K562 treated with DMSO at 1 percent for 48 hours (cell line): ENCODE measurements around the gene PKD2L2. TPM values are rescaled to one million over a fixed set of nuclear protein-coding genes. Genes with fewer than 3 reads are reported as not detected.

ENCODE experiments used
- total RNA-seq: library from RNA; unstranded; fragments of 300-600 nt; gene quantifications from 2 replicates; pipeline ENCODE4 v1.2.3, GENCODE V29; 2022; ENCODE audit warnings: low replicate concordance; ENCODE audit errors: extremely low read depth

Gene PKD2L2
- total RNA-seq, result not detected in 2 replicates

GRCh38 chr5:137888863-137889759, at the start of gene PKD2L2:
PKD2L2 (plus strand) TSS chr5:137889457; CDS start chr5:137889492, 35 bp downstream.

DNA sequence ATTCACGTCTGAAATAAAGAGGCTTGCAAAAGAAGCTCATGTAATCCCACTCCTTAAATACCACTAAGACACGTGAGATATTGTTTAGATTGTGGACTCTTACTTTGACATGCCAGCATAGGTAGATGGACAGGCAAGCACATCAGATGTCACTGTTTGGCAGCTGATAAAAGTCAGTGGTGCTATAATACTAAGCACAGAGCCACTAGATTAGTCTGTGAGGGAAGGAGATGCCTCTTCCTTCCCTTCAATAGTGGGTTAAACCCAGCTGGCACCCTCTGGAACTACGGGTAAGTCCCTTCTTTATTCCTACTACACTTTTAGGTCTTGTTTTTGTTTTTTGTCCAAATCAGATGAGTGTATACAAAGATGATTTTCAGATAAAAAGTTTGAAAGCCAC, 21.6 kb upstream of the PKD2L2 start, which contains the start of gene MYOT:
Gene MYOT, plus strand, starts transcription at position 197 of the 400 bp plus-strand sequence. CDS start 2,792 bp downstream, outside the sequence.

Other genes with a start within 250 kb of the PKD2L2 start
- not detected in 2 replicates for gene KLHL3, start 153.4 kb upstream of the PKD2L2 start, total RNA-seq
- gene HNRNPA0, start 135.1 kb upstream of the PKD2L2 start, total RNA-seq, result not detected in 2 replicates
- not detected in 2 replicates for gene MYOT, start 21.6 kb upstream of the PKD2L2 start, total RNA-seq
- gene FAM13B, start 143.6 kb downstream of the PKD2L2 start, total RNA-seq, result not detected in 2 replicates
- not detected in 2 replicates for gene WNT8A, start 194.6 kb downstream of the PKD2L2 start, total RNA-seq
- not detected in 2 replicates for gene NME5, start 250.0 kb downstream of the PKD2L2 start, total RNA-seq